ENCODE measurements around the gene LRP1-AS.
A peak's percentile ranks its signal among the peaks of the same experiment; 100 is the strongest.

Gene LRP1-AS

DNA sequence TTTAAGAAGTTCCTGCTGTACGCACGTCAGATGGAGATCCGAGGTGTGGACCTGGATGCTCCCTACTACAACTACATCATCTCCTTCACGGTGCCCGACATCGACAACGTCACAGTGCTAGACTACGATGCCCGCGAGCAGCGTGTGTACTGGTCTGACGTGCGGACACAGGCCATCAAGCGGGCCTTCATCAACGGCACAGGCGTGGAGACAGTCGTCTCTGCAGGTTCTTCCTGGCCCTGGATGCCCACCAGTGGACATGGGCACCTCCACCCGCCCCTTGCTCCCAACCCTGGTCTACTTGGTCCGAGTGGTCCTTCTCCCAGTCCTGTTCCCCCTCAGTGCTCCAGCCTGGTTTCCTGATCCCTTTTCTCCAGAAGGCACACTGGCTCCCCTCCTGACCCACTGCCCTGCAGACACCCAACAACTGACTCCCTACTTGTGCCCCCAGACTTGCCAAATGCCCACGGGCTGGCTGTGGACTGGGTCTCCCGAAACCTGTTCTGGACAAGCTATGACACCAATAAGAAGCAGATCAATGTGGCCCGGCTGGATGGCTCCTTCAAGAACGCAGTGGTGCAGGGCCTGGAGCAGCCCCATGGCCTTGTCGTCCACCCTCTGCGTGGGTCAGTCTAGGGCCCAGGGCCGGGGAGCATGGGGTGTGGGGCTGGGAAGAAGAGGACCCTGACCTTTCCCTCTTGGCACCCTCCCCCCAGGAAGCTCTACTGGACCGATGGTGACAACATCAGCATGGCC lies 32.1 kb upstream of the LRP1-AS start:
- DNase-seq, result no peak

DNA sequence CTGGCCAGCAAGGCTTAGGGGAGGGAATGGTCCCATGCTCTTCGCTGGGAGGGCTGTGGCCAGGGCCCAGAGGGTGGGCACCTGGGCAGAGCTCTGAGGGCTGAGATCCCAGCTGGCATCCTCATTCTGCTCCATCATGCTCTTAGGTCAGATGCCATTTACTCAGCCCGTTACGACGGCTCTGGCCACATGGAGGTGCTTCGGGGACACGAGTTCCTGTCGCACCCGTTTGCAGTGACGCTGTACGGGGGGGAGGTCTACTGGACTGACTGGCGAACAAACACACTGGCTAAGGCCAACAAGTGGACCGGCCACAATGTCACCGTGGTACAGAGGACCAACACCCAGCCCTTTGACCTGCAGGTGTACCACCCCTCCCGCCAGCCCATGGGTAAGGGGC lies 30.8 kb upstream of the LRP1-AS start:
- DNase-seq, result no peak

DNA sequence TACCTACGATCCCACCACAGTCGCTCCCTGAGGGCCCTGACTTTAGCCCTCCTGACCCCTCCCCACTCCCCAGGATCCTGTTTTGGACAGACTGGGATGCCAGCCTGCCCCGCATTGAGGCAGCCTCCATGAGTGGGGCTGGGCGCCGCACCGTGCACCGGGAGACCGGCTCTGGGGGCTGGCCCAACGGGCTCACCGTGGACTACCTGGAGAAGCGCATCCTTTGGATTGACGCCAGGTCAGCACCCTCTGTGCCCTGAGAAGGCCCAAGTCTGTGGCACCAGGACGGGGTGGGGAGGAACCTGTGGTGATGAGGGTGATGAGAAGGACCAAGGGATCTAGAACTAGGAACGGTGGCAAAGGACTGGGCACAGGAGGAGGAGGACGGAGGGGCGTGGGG lies 29.9 kb upstream of the LRP1-AS start:
- no peak for DNase-seq

DNA sequence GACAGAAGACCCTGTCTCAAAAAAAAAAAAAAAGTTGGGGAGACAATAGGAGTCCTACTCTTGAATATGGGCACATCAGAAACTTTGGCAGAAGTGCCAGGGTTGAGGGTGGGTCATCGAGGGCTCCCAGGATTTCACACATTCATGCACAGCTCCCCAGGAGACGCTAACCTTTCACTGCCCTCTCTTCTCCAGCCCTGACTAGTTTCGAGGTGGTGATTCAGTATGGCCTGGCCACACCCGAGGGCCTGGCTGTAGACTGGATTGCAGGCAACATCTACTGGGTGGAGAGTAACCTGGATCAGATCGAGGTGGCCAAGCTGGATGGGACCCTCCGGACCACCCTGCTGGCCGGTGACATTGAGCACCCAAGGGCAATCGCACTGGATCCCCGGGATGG lies 29.4 kb upstream of the LRP1-AS start:
- DNase-seq, result no peak

DNA sequence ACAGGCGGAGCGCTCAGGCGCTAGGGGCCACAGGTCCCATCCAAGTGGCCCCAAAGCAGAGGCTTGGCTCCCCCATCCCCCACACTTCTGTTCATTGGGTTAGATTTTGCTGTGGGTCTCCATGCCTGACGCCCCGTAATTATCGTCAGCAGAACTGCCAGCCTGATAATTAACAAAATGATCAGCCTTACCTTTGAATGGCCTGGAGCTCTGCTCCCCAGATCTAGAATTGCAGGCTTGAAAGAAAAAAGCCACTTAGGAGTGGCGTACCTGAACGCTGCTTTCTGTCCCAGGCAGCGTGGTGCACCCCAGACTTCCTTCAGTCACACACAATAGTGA lies 28.7 kb upstream of the LRP1-AS start:
- no peak for DNase-seq

DNA sequence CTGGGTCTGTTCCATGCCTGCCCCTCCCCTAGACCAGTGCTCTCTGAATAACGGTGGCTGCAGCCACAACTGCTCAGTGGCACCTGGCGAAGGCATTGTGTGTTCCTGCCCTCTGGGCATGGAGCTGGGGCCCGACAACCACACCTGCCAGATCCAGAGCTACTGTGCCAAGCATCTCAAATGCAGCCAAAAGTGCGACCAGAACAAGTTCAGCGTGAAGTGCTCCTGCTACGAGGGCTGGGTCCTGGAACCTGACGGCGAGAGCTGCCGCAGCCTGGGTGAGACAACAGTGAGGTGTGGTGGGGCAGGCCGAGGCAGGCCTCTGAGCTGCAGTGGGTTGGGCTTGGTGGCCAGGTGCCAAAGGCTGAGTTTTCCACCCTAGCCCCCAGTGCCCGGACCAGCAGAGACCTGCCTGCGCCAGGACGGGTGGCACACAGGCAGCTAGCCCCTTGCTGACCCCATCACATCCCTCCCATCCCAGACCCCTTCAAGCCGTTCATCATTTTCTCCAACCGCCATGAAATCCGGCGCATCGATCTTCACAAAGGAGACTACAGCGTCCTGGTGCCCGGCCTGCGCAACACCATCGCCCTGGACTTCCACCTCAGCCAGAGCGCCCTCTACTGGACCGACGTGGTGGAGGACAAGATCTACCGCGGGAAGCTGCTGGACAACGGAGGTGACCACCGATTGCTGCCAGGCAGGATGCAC lies 28.2 kb upstream of the LRP1-AS start:
- peak; percentile 44 for DNase-seq

DNA sequence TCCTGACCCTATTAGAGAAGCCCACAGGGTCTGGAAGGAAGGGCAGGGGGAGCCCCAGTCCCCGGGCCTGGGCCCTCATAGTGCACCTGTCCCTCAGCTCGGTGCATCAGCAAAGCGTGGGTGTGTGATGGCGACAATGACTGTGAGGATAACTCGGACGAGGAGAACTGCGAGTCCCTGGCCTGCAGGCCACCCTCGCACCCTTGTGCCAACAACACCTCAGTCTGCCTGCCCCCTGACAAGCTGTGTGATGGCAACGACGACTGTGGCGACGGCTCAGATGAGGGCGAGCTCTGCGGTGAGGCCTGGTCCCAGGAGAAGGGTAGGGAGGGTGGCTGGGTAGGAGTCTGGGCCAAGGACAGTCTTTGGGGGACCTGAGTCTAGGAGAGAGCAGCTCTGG lies 26.3 kb upstream of the LRP1-AS start:
- DNase-seq, result no peak

DNA sequence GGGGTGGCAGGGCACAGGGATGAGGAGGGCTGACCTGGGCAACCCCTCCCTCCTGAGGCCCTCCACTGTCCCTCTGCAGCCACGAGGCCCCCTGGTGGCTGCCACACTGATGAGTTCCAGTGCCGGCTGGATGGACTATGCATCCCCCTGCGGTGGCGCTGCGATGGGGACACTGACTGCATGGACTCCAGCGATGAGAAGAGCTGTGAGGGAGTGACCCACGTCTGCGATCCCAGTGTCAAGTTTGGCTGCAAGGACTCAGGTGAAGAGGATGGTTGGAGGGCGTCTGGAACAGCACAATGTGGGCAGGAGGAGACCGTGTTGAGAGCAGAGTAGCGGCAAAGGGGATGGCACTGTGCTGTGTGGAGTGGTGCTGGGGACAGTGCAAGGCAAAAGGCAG lies 25.7 kb upstream of the LRP1-AS start:
- peak; percentile 10 for DNase-seq

DNA sequence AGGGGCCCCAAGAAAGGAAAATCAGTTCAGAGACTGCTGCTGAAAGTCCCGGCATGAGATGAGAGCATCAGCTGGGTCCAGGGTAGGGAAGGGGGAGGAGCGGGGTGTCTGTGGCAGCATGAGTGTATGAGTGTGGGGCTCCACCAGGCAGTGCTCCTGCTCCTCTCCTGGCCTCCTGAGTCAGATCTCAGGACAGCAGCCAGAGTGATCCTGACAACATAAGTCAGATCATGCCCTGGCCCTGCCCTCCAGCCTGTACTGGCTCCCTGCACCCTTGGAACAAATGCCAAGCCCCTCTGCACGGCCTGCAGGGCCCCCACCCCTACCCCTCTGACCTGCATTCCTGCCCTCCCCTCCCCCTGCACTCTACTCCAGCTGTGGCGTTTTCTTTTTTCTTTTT lies 24.2 kb upstream of the LRP1-AS start:
- no peak for DNase-seq

DNA sequence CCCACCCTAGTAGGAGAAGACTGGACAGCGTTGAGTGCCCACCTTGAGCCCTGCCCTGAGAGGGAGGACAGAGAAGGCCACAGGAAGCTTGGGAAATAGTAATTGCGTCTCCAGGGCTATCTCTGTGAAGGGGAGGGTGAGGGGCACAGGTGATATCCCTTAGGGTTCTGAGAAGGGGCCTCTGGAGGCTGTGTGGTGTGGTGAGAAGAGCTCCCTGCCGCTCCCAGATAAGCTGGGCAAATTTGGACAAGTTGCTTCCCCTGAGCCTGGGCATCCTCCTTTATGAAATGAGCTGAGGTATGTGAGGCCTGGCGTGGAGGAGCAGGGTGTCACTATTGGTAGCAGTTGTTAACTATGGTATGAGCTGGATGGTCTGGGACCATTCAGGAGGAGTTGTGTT lies 23.5 kb upstream of the LRP1-AS start:
- no peak for DNase-seq

DNA sequence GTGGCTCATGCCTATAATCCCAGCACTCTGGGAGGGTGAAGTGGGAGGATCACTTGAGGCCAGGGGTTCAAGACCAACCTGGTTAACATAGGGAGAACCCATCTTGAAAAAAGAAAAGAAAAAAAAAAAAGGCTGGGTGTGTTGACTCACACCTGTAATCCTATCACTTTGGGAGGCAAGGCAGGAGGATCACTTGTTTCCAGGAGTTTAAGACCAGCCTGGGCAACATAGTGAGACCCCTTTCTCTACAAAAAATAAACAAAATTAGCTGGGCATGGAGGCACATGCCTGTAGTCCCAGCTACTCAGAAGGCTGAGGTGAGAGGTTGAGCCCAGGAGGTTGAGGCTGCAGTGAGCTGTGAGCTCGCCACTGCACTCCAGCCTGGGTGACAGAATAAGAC lies 23.0 kb upstream of the LRP1-AS start:
- DNase-seq, result no peak

DNA sequence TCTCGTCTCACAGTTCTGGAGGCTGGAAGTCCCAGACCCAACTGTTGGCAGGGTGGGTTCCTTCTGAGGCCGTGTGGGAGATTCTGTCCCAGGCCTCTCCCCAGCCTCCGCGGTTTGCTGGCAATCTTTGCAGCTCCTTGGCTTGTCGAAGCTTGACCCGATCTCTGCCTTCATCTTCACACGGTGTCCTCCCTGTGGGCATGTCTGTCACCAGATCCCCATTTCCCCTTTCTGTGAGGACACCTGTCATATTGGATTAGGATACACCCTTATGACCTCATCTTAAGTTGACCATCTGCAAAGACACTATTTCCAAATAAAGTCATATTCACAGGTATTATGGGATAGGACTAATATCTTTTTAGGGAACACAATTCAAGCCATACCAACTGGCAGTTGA lies 22.6 kb upstream of the LRP1-AS start:
- DNase-seq, result no peak

DNA sequence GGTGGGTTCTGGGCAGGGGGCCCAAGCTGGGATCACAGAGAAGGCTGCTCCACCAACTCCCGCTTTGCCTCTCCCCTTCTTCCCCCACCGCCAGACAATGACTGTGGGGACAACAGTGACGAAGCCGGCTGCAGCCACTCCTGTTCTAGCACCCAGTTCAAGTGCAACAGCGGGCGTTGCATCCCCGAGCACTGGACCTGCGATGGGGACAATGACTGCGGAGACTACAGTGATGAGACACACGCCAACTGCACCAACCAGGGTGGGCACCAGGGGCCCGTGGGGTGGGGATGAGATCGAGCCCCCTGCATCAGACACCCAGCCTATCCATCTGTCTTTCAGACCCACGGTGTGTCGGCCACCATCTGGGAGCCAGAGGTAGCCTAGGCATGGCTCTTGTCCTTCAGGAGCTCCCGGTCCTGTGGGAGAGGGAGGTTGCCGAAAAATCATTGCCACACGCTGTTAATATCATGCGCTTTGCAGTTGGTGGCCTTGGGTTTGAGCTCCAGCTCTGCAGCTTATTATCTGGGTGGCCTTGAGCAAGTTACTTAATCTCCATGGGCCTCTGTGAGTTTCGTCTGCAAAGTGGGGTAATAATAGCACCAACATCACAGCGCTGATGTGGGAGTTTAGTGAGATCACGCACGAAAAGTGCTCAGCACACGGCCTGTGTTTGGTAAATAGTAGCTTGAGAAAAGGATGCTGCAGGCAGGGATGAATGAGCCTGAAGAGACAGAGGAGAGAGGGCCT lies 21.8 kb upstream of the LRP1-AS start:
- DNase-seq, result no peak

DNA sequence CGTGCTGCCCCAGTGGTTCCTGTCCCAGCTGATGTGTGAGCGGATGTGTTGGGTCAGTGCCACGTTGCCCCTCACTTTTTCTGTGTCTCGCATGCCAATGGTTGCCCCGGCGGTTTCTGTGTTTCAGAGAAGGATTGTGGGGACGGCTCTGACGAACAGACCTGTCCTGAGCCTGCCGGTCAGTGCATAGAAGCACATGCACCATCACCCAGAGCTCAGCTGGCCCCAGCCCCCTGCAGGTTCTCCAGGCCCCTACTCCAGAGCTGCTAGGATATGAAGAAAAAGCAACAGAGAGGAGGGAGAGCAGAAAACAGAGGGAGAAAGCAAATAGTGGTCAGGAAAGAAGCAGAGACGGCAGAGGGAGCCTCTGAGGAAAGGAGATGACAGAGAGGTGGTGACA lies 20.6 kb upstream of the LRP1-AS start:
- no peak for DNase-seq

DNA sequence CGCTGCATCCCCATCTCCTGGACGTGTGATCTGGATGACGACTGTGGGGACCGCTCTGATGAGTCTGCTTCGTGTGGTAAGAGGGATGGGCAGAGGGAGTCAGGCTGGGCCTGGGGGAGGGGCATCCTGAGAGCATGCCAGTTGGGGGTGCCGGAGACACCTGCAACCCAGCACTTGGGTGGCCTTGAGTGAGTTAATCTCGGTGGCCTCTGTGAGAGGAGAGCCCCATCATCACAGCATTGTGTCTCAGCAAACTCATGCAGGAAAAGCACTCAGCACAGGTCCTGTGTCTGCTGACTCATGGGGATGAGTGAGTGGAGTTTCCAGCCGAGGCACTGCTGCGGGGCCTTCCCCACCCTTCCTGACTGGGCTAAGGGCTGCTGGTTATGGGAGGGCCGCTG lies 19.6 kb upstream of the LRP1-AS start:
- peak; percentile 58 for DNase-seq

DNA sequence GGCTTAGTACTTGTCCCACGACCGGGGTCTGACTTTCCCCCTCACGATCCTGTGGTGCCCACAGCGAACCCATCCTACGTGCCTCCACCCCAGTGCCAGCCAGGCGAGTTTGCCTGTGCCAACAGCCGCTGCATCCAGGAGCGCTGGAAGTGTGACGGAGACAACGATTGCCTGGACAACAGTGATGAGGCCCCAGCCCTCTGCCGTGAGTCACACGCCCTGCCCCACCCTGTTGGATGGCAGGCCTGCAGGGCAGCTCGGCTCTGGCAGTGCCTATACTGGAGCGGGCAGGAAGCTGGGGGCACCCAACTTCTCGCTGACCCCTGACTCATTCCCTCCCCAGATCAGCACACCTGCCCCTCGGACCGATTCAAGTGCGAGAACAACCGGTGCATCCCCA lies 18.3 kb upstream of the LRP1-AS start:
- no peak for DNase-seq

DNA sequence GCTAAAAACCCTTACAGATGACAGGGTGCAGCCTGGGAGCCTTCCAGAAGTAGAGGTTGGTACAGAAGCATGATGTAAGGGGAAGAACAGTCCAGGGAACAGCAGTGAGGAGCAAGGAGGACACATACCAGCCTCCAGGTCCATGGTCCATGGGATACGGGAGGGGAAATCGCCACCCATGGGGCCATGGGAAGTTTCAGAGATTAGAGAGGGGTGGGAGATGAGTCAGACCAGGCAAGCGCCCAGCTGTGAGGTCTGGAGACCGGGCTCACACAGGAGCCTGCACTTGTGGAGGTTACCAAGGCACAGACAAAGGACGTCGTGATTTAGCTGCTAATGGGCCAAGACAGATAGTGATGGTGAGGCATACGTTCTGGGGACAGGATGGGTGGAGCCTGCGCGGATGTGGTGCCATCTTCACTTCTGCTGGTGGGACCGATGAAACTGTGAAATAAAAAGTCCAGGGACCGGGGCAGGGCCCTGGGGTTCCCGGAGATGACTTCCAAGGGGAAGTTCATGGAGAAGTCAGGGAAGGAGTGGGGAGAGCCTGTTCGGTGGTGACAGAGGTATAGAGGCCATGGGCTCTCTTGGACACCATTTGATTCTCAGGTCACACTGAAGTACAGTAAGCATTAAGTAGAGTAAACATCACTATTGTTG lies 17.7 kb upstream of the LRP1-AS start:
- no peak for DNase-seq

DNA sequence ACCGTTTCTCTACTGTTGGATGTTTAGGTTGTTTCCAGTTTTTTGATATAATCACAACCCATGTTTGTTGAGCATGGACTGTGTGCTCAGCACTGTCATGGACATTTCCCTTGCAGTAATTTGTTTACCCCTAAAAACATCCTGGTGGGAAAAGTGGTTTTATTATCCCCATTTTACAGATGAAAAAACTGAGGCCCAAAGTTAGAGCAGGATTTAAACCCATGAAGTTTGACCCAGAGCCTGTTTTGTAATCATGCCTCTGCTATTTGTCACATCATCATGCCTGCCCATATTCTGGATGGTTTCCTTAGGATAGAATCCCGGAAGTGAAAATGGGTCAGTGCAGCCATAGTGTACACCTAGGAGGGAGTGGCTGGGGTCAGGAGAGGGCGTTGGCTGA lies 17.0 kb upstream of the LRP1-AS start:
- DNase-seq, result no peak

DNA sequence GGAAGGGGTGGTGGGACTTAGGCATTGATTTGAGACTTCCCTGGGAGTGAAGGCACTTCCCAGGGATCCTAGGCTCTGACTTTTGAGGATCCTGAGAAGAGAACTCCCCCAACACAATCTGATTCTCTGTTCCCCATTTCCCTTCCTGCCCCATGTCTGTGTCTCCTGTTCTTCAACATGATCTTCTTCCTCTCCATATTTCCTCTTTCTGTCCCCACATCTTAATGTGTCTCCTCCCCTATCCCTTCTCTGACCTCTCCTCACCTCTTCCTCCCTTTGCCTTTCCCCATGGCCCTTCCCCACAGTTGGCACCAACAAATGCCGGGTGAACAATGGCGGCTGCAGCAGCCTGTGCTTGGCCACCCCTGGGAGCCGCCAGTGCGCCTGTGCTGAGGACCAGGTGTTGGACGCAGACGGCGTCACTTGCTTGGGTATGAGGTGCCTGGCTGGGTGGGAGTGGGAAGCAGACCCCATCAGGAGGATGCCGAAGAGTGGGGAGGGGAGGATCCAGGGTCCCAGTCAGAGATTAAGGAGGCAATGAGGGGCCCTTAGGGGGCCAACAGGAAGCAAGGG lies 15.2 kb upstream of the LRP1-AS start:
- no peak for DNase-seq

DNA sequence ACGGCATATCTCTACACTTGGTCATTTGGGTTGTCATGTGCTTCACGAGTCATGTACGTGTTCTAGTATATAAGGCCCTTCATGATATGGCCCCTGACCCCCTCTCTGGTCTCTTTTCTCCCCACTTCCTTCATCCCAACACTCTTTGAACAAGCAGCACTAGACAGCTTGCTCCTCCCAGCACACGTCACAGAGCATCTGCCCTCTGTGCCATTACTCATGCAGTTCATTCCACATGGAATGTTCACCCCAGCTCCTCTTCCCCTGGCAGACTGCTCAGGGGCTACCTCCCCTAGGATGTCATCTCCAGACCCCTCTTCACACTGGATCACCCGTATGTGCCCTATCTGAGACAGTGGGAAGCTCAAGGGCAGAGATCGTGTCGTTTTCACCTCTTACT lies 14.1 kb upstream of the LRP1-AS start:
- DNase-seq, result no peak

DNA sequence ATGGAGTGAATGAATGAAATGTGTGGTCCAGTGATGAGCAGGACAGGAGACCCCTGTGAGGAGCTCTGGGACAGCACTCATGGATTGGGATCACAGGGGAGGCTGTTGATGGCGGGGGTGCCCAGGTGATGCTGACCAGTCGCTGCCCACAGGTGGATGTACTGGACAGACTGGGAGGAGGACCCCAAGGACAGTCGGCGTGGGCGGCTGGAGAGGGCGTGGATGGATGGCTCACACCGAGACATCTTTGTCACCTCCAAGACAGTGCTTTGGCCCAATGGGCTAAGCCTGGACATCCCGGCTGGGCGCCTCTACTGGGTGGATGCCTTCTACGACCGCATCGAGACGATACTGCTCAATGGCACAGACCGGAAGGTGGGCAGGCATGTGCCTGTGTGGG lies 13.3 kb upstream of the LRP1-AS start:
- no peak for DNase-seq

DNA sequence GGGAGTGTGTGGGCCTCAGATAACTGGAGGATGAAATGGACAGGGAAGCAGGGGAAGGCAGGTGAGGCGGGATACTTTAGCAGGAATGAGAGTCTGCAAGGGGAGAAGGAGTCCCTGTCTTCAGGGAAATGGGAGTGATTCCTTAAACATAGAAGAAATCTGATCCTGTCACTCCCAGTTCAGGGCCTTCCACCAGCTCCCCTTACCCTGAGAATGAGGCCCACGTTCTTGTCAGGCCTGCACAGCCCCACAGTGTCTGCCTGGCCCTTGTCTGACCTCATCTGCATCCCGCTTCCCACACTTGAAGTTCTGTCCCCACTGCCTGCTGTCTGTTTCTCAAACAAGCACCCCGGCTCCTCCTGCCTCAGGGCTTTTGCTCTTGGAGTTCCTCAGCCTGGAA lies 12.6 kb upstream of the LRP1-AS start:
- DNase-seq, result no peak

DNA sequence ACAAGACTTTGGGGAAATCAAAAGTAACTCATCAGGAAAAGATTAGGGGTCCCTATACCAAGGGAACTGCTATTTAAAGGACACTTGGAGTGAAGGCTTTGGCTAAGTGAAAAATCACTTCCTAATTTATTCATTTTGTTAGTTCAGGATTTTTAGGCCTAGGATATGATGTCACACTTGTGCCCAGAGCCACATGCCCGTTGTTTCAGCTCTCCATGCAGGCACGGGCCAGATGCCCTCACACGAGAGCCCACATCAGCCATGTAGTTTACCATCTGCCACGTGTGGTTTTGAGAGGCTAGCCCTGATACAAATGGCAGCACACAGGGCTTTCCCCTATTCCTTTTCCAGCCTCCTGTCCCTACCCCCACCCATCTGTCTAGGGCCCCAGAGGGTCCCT lies 11.9 kb upstream of the LRP1-AS start:
- DNase-seq, result no peak

Measured in stimulated activated CD4-positive, alpha-beta T cell treated with anti-CD3 and anti-CD28 coated beads, Interleukin-4, amount 100 ng/mL, for 24 hours (primary cell).